ENCODE results near the gene ESD.
"Not testable (repeated sequence)": the region's sequence is repeated elsewhere in the genome, so short reads cannot be mapped to it uniquely, and the experiment has no call there.

Gene ESD

GRCh38 chr13:46796515-46797474 lies at the start of gene ESD:
Gene ESD, minus strand, starts transcription at chr13:46797161. Its CDS starts 5,748 bp downstream, at chr13:46791413.
- peak; percentile 76 for DNase-seq

GRCh38 chr13:46846726-46847125 lies 49.8 kb upstream of the ESD start:
- no peak for DNase-seq

- DNase-seq = no peak
Observed at GRCh38 chr13:46845146-46845545, 48.2 kb upstream of the ESD start.

- DNase-seq = no peak
Observed at GRCh38 chr13:46844431-46844830, 47.5 kb upstream of the ESD start.

- no peak for DNase-seq
Observed at GRCh38 chr13:46839399-46839798, 42.4 kb upstream of the ESD start.

- DNase-seq = no peak
Observed at GRCh38 chr13:46834657-46835056, 37.7 kb upstream of the ESD start.

- no peak for DNase-seq
Observed at GRCh38 chr13:46831588-46832194, 34.7 kb upstream of the ESD start.

- DNase-seq = no peak
Observed at GRCh38 chr13:46830405-46831005, 33.5 kb upstream of the ESD start.

GRCh38 chr13:46822551-46822950 lies 25.6 kb upstream of the ESD start:
- DNase-seq = no peak

GRCh38 chr13:46817838-46818476 lies 21.0 kb upstream of the ESD start:
- DNase-seq = no peak

- DNase-seq = no peak
Observed at GRCh38 chr13:46817095-46817494, 20.1 kb upstream of the ESD start.

- no peak for DNase-seq
Observed at GRCh38 chr13:46816371-46816770, 19.4 kb upstream of the ESD start.

- no peak for DNase-seq
Observed at GRCh38 chr13:46812301-46812797, 15.4 kb upstream of the ESD start.

- DNase-seq = no peak
Observed at GRCh38 chr13:46810440-46810839, 13.5 kb upstream of the ESD start.

- DNase-seq = not testable (repeated sequence)
Observed at GRCh38 chr13:46804921-46805320, 8.0 kb upstream of the ESD start.

GRCh38 chr13:46804391-46804815 lies 7.4 kb upstream of the ESD start:
- no peak for DNase-seq

- DNase-seq = no peak
Observed at GRCh38 chr13:46803586-46803985, 6.6 kb upstream of the ESD start.

GRCh38 chr13:46801858-46802257 lies 4.9 kb upstream of the ESD start:
- no peak for DNase-seq

GRCh38 chr13:46799139-46799538 lies 2.2 kb upstream of the ESD start:
- DNase-seq = no peak

GRCh38 chr13:46797501-46798237 lies 708 bp upstream of the ESD start:
- DNase-seq = no peak

GRCh38 chr13:46796129-46796514 lies 839 bp downstream of the ESD start:
- no peak for DNase-seq

GRCh38 chr13:46795321-46795720 lies 1.6 kb downstream of the ESD start:
- DNase-seq = no peak
